ENCODE measurements around the gene SYNE4. TPM values are rescaled to one million over a fixed set of nuclear protein-coding genes. Genes with fewer than 3 reads are reported as not detected.

The SYNE4 gene
- total and polyA plus RNA-seq, 2 of the 4 experiments (the other 2 are of a cell fraction): 0.27 TPM; not detected in 1

DNA sequence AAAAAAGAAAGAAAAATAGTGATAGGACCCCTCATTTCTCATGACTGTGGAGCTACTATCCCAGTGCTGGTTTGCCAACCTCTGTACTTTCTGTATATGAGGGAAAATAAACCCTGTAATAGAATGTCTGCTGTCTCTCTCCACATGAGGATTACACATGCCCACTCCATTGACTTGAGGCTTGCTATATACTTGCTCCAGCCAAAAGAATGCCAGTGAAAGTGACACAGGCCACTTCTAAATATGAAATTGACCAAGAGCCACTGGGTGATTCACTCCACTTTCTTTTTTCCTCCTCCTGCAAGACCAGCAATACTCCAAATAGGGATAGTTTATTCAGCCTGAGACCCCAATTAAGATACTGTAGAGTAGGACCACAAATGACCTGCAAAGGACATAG is 39.2 kb upstream of the SYNE4 start:
- H2AFZ ChIP-seq (replicated peaks; ENCODE audit: low read length, poor library complexity): no peak overlapping the region
- no TSS peak for BruUV-seq (replicated peaks)
- no peak overlapping the region for H4K91ac ChIP-seq (ENCODE audit: insufficient read depth, low read depth, low read length)
- H3K23ac ChIP-seq (ENCODE audit: low read depth, low read length): no peak overlapping the region
- no peak overlapping the region for H4K8ac ChIP-seq (ENCODE audit: low read depth in 2 of 2, low read length in 2 of 2)
- TF ChIP-seq MXI1 (IDR thresholded peaks at IDR 0.05; ENCODE audit: borderline replicate concordance, low read depth, low read length) (no peak), USF2 (IDR thresholded peaks at IDR 0.05; ENCODE audit: low read depth, low read length) (no peak)
- in situ Hi-C loops (cut with MboI; ENCODE audit: low sequenced_read_pairs): no loop called here
- intact Hi-C loops (cut with micrococcal nuclease): no loop called here
- ChIA-PET POLR2A (ENCODE audit: unreplicated experiment) (no interaction called here), CTCF (interaction anchor here (0.6 kb wide), 1 partner anchor 166 kb away, joined by 3 read pairs; no protein-coding TSS in a partner anchor)
- H3K18ac ChIP-seq (ENCODE audit: low read depth, low read length): no peak overlapping the region
- H2BK120ac ChIP-seq (ENCODE audit: low read depth, low read length): no peak overlapping the region
- no peak overlapping the region for H2AK5ac ChIP-seq (ENCODE audit: low read depth, low read length)
- no peak overlapping the region for H3K4ac ChIP-seq (ENCODE audit: low read depth, low read length)
- no peak overlapping the region for H3K56ac ChIP-seq (ENCODE audit: extremely low read depth, insufficient read depth, low read length)
- H3K27ac ChIP-seq (ENCODE audit: insufficient read depth, low read length): no peak overlapping the region
- no peak overlapping the region for H3K14ac ChIP-seq (replicated peaks; ENCODE audit: low read depth, low read length)
- H3K4me1 ChIP-seq (ENCODE audit: control insufficient read depth, insufficient read depth, low read length): peaks cover 2% of the 10 kb centered on the region; the same call in 1 of the 2 replicates
- no peak overlapping the region for H3K9ac ChIP-seq (ENCODE audit: low read depth, low read length)
- H4K20me1 ChIP-seq (ENCODE audit: insufficient read depth, low read length): no peaks in the 10 kb centered on the region
- no peak overlapping the region for H3K4me3 ChIP-seq (ENCODE audit: insufficient read depth, low read depth, low read length)
- H3K9me1 ChIP-seq (ENCODE audit: insufficient read depth, low read length): peaks cover 4% of the 10 kb centered on the region; the same call in 1 of the 2 replicates
- ATAC-seq (ENCODE audit: low read depth) (no peak), DNase-seq (no peak)
- H3K36me3 ChIP-seq (ENCODE audit: control insufficient read depth, insufficient read depth, low read length): no peaks in the 10 kb centered on the region
- H3K27me3 ChIP-seq (ENCODE audit: control insufficient read depth, insufficient read depth, low read length): no peaks in the 10 kb centered on the region
- no peak overlapping the region for H4K5ac ChIP-seq (ENCODE audit: low read depth, low read length)
- no peak overlapping the region for H2AK9ac ChIP-seq (replicated peaks; ENCODE audit: low read depth, low read length, poor library complexity)
- no peak overlapping the region for H3K4me2 ChIP-seq (ENCODE audit: low read depth, low read length)
- H2BK5ac ChIP-seq (ENCODE audit: low read depth, low read length, poor library complexity, severe bottlenecking): no peak overlapping the region
- peaks cover 19 to 20% of the 10 kb centered on the region in 2 experiments for H3K79me1 ChIP-seq (ENCODE audit: low read depth in 1 of 2, low read length in 2 of 2)
- dilution Hi-C loops (cut with HindIII; ENCODE audit: low sequenced_read_pairs, unreplicated experiment): no loop called here
- no peak overlapping the region for H2BK15ac ChIP-seq (ENCODE audit: low read depth, low read length)
- no peaks in the 10 kb centered on the region for H3K9me3 ChIP-seq (ENCODE audit: control insufficient read depth, insufficient read depth, low read length)
- H2BK20ac ChIP-seq (ENCODE audit: low read depth, low read length): no peak overlapping the region
